K562 (cell line): ENCODE measurements around the gene GFOD1.

Source experiments
- CTCF ChIP-seq, 3 experiments: IDR thresholded peaks in 2 of 3; conservative IDR thresholded peaks in 1 of 3; 2 replicates each; pipeline ENCODE4 v1.5.1; 2011 to 2012; ENCODE audit warnings: low read length in 3 of 3, mild to moderate bottlenecking in 3 of 3, control low read depth in 2 of 3, improper control_type of control experiment in 1 of 3, inconsistent platforms in 1 of 3, low read depth in 1 of 3, mixed read lengths in 1 of 3, moderate library complexity in 1 of 3; ENCODE audit not compliant: insufficient read depth in 2 of 3
- ELK3 ChIP-seq: fragments of 450-650 bp; formaldehyde crosslinking; IDR thresholded peaks from 2 replicates; pipeline ENCODE4 v1.4.0; 2020; ENCODE audit warnings: mild to moderate bottlenecking
- NR3C1 ChIP-seq: sonication (generic); formaldehyde crosslinking; IDR thresholded peaks from 2 replicates; pipeline ENCODE4 v1.8.1; 2022; ENCODE audit warnings: missing genetic modification reagents
- RREB1 ChIP-seq: fragments of 250-450 bp; sonication (Bioruptor Pico); IDR thresholded peaks from 2 replicates; pipeline ENCODE4 v1.4.0; 2020
- SMC3 ChIP-seq: conservative IDR thresholded peaks from 2 replicates; pipeline ENCODE4 v1.6.1; 2011; ENCODE audit warnings: low read depth, low read length, improper control_type of control experiment; ENCODE audit not compliant: insufficient read depth
- TAF1 ChIP-seq: IDR thresholded peaks from 2 replicates; pipeline ENCODE4 v1.6.1; 2011; ENCODE audit warnings: mild to moderate bottlenecking, low read length, moderate library complexity; ENCODE audit not compliant: insufficient read depth, control insufficient read depth, severe bottlenecking; ENCODE audit errors: extremely low read depth

- TF ChIP-seq NR3C1 (CRISPR knock-in tag) (no peak), ELK3 (CRISPR knock-in tag) (no peak), CTCF (IDR thresholded peaks at IDR 0.05 in 2 of 3, conservative IDR thresholded peaks at IDR 0.05 in 1 of 3; ENCODE audit: insufficient read depth in 2 of 3, low read depth in 1 of 3, low read length in 3 of 3) (peak in 2 of 3 experiments; percentile 32 to 41; a peak in 2 of 6 replicates), SMC3 (no peak), RREB1 (CRISPR knock-in tag) (no peak), TAF1 (no peak)
Observed at GRCh38 chr6:13427801-13428582, 59.4 kb downstream of the GFOD1 start.
